Neuronal stem cell (in vitro differentiated cells): ENCODE measurements around the gene HAND2.

ENCODE experiments used
- DNase-seq: peaks from one replicate; pipeline ENCODE4 v3.0.0-alpha.2; 2013; ENCODE audit warnings: low spot score
- H2AFZ ChIP-seq: one replicate; pipeline ENCODE4 v1.6.1; 2013; ENCODE audit warnings: mild to moderate bottlenecking, low read length, inconsistent platforms
- H2AK5ac ChIP-seq: 2 replicates; pipeline ENCODE4 v1.6.1; 2013; ENCODE audit warnings: low read depth, mild to moderate bottlenecking, inconsistent platforms, low read length, moderate library complexity, mixed read lengths
- H2BK120ac ChIP-seq: 2 replicates; pipeline ENCODE4 v1.6.1; 2013; ENCODE audit warnings: low read depth, mild to moderate bottlenecking, inconsistent platforms, low read length, moderate library complexity, mixed read lengths
- H2BK12ac ChIP-seq: one replicate; pipeline ENCODE4 v1.6.1; 2013; ENCODE audit warnings: low read length, inconsistent platforms
- H2BK15ac ChIP-seq: 2 replicates; pipeline ENCODE4 v1.6.1; 2013; ENCODE audit warnings: mild to moderate bottlenecking, low read length, inconsistent platforms, mixed read lengths
- H2BK5ac ChIP-seq: one replicate; pipeline ENCODE4 v1.6.1; 2013; ENCODE audit warnings: inconsistent platforms, mild to moderate bottlenecking, low read length, moderate library complexity
- H3K14ac ChIP-seq: one replicate; pipeline ENCODE4 v1.6.1; 2013; ENCODE audit warnings: low read length, inconsistent platforms
- H3K18ac ChIP-seq: 2 replicates; pipeline ENCODE4 v1.6.1; 2013; ENCODE audit warnings: low read length, inconsistent platforms
- H3K23ac ChIP-seq: 2 replicates; pipeline ENCODE4 v1.6.1; 2013; ENCODE audit warnings: low read depth, mild to moderate bottlenecking, mixed read lengths, low read length, inconsistent platforms; ENCODE audit not compliant: poor library complexity
- H3K27ac ChIP-seq: replicated peaks from 3 replicates; pipeline ENCODE4 v1.5.1; 2013; ENCODE audit warnings: low read length, inconsistent platforms
- H3K27me3 ChIP-seq, 3 experiments: 2 replicates each; pipeline ENCODE4 v1.6.1; 2013; ENCODE audit warnings: low read length in 3 of 3, mild to moderate bottlenecking in 2 of 3, inconsistent platforms in 1 of 3, low read depth in 1 of 3, mixed read lengths in 1 of 3, moderate library complexity in 1 of 3; ENCODE audit not compliant: control insufficient read depth in 3 of 3, insufficient read depth in 3 of 3
- H3K36me3 ChIP-seq, 2 donors: replicated peaks in 1 of 2; 2 replicates each; pipeline ENCODE4 v1.6.1; 2013; ENCODE audit warnings: low read length in 2 of 2; ENCODE audit not compliant: control insufficient read depth in 2 of 2, insufficient read depth in 2 of 2
- H3K4ac ChIP-seq: 2 replicates; pipeline ENCODE4 v1.6.1; 2013; ENCODE audit warnings: inconsistent platforms, mild to moderate bottlenecking, low read length, moderate library complexity
- H3K4me1 ChIP-seq, 2 donors: 1 replicate in 1 of 2; 2 replicates in 1 of 2; pipeline ENCODE4 v1.6.1; 2013; ENCODE audit warnings: low read length in 2 of 2, low read depth in 1 of 2; ENCODE audit not compliant: control insufficient read depth in 2 of 2, insufficient read depth in 1 of 2
- H3K4me2 ChIP-seq: one replicate; pipeline ENCODE4 v1.6.1; 2013; ENCODE audit warnings: mild to moderate bottlenecking, low read length, inconsistent platforms; ENCODE audit not compliant: insufficient read depth, poor library complexity, severe bottlenecking
- H3K4me3 ChIP-seq, 2 donors: 2 replicates each; pipeline ENCODE4 v1.5.1; 2013; ENCODE audit warnings: low read length in 2 of 2, mild to moderate bottlenecking in 2 of 2, inconsistent platforms in 1 of 2, moderate library complexity in 1 of 2
- H3K79me1 ChIP-seq: one replicate; pipeline ENCODE4 v1.6.1; 2013; ENCODE audit warnings: low read depth, mild to moderate bottlenecking, inconsistent platforms, low read length, moderate library complexity
- H3K9ac ChIP-seq: one replicate; pipeline ENCODE4 v1.6.1; 2013; ENCODE audit warnings: mild to moderate bottlenecking, low read depth, low read length, inconsistent platforms; ENCODE audit not compliant: poor library complexity
- H3K9me3 ChIP-seq, 2 donors: replicated peaks in 1 of 2; 2 replicates each; pipeline versions ENCODE3 to v1.6.1; 2013; ENCODE audit warnings: low read length in 2 of 2, mild to moderate bottlenecking in 2 of 2, inconsistent platforms in 1 of 2, low read depth in 1 of 2, mixed read lengths in 1 of 2, moderate library complexity in 1 of 2; ENCODE audit not compliant: control insufficient read depth in 2 of 2, insufficient read depth in 1 of 2
- H4K8ac ChIP-seq: one replicate; pipeline ENCODE4 v1.6.1; 2013; ENCODE audit warnings: low read depth, mild to moderate bottlenecking, inconsistent platforms, low read length, moderate library complexity
- H4K91ac ChIP-seq: one replicate; pipeline ENCODE4 v1.6.1; 2013; ENCODE audit warnings: low read length, low read depth, mild to moderate bottlenecking, inconsistent platforms; ENCODE audit not compliant: poor library complexity
- WGBS, 2 donors: extraction: QIAGEN DNeasy Blood & Tissue Kit; methylation state at CpG; one replicate each; pipeline ENCODE4 v1.1.7; 2013; ENCODE audit warnings: missing lambda C conversion rate in 2 of 2, mixed read lengths in 1 of 2; ENCODE audit not compliant: insufficient read length in 2 of 2, insufficient replicate concordance in 1 of 2; ENCODE audit errors: extremely low coverage in 2 of 2; 5-methylcytosine and 5-hydroxymethylcytosine counted together

The HAND2 gene

DNA sequence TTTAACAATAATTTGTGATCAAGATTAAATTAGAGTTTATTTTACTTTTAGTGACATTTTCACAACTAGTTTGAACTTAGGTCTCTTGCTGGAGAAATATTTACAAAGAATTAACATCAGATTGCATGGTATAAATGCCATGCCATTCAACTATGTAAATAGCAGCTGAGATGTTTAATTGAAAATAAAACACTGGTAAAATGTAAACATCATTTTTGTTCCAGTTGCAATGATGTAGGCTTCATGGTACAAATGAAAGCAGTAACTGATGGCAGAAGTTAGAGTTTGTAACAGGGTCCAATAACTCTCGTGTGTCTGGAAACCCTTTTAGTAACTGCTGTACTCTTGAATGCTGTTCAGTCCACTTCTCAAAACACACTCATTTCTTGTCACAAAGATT is 43.7 kb upstream of the HAND2 start:
- DNase-seq: no peak
- Histone ChIP-seq H3K4me2 (no peak overlapping the region), H2AFZ (no peak overlapping the region), H3K79me1 (no peaks in the 10 kb centered on the region), H4K8ac (no peak overlapping the region), H3K27ac (no peak overlapping the region), H3K9me3 (no peaks in the 10 kb centered on the region), H2BK15ac (no peak overlapping the region), H3K14ac (no peak overlapping the region), H2BK12ac (no peak overlapping the region), H2BK120ac (no peak overlapping the region), H3K4me3 (no peak overlapping the region), H3K4ac (no peak overlapping the region), H3K18ac (no peak overlapping the region), H3K36me3 (no peaks in the 10 kb centered on the region), H3K23ac (no peak overlapping the region), H4K91ac (no peak overlapping the region), H2AK5ac (no peak overlapping the region), H3K9ac (no peak overlapping the region), H2BK5ac (no peak overlapping the region), H3K27me3 (peaks cover 0 to 3% (median 0%) of the 10 kb centered on the region in 3 experiments), H3K4me1 (no peaks in the 10 kb centered on the region)
- WGBS, 2 donors: no CpG with 5 or more reads among the region's 1 CpG

DNA sequence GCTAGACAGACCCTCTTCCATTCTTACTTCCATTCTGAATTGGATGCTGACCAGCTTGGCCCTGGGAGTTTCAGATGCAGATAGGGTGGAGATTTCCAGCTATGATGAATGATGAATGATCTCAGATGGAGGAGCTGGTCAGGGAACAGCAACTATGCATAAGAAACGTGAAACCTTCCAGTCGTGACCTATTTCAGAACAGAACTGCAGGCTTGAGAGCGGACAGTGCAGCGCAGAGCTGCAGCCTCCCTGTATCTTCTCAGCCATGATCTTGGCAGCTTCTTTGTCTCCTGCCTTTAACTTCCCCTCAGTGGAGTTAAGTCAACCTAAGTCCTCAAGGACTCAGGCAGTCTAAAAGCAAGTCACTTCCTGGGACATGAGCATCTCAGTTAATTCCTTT is 43.3 kb upstream of the HAND2 start:
- no peaks in the 10 kb centered on the region for H3K27me3 ChIP-seq
- no peak for DNase-seq
- no peaks in the 10 kb centered on the region for H3K4me1 ChIP-seq
- H4K91ac ChIP-seq: no peak overlapping the region
- no peaks in the 10 kb centered on the region for H3K9me3 ChIP-seq
- H2AFZ ChIP-seq: no peak overlapping the region
- no peak overlapping the region for H3K9ac ChIP-seq
- no peak overlapping the region for H2BK120ac ChIP-seq
- no CpG with 5 or more reads among the region's 4 CpGs for WGBS, 2 donors
- H3K4ac ChIP-seq: no peak overlapping the region
- no peak overlapping the region for H3K4me2 ChIP-seq
- no peak overlapping the region for H4K8ac ChIP-seq
- H2BK12ac ChIP-seq: no peak overlapping the region
- H3K27ac ChIP-seq: no peak overlapping the region
- H3K36me3 ChIP-seq: no peaks in the 10 kb centered on the region
- no peaks in the 10 kb centered on the region for H3K79me1 ChIP-seq
- H3K14ac ChIP-seq: no peak overlapping the region
- no peak overlapping the region for H2BK5ac ChIP-seq
- H3K18ac ChIP-seq: no peak overlapping the region
- no peak overlapping the region for H3K23ac ChIP-seq
- no peak overlapping the region for H3K4me3 ChIP-seq
- H2BK15ac ChIP-seq: no peak overlapping the region
- no peak overlapping the region for H2AK5ac ChIP-seq

DNA sequence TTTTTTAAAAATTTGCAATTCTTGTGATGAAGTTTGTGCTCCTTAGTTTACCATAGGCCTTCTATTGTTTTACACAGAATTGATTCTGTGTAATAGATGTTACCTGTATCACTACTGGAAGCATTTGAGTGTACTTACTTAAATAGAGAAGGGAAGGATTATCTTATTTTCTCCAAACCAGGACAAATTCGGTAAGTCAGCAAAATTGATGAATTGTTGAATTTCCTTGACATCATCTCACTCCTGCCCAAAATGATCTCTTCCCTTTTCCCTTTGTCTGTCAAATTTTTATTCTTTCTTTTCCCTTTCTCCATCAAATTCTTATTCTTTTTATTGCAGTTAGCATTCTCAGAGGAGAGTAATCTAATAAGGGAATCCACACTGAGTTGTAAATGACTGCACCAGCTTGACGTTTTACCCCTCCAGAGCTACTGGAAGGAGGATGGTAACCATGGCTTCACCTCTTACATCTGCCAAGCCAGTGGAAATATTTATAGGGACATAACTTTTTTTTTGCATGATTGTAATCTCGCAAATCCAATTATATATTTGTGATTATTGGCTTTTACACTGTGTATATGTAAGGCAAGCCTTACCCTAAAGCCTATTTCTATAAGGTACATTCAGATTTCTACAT is 42.6 kb upstream of the HAND2 start:
- no peaks in the 10 kb centered on the region for H3K36me3 ChIP-seq
- no peak overlapping the region for H2BK12ac ChIP-seq
- no peak overlapping the region for H3K27ac ChIP-seq
- H3K9ac ChIP-seq: no peak overlapping the region
- H3K18ac ChIP-seq: no peak overlapping the region
- no peak overlapping the region for H2BK5ac ChIP-seq
- no peak overlapping the region for H3K4me2 ChIP-seq
- no peak overlapping the region for H3K4me3 ChIP-seq
- no peak overlapping the region for H3K4ac ChIP-seq
- no peaks in the 10 kb centered on the region for H3K27me3 ChIP-seq
- no peaks in the 10 kb centered on the region for H3K9me3 ChIP-seq
- no peak for DNase-seq
- H3K79me1 ChIP-seq: no peaks in the 10 kb centered on the region
- H3K23ac ChIP-seq: no peak overlapping the region
- no peaks in the 10 kb centered on the region for H3K4me1 ChIP-seq
- no peak overlapping the region for H2AK5ac ChIP-seq
- no peak overlapping the region for H2BK15ac ChIP-seq
- H2AFZ ChIP-seq: no peak overlapping the region
- no peak overlapping the region for H2BK120ac ChIP-seq
- H3K14ac ChIP-seq: no peak overlapping the region
- no peak overlapping the region for H4K8ac ChIP-seq
- no CpG with 5 or more reads among the region's 3 CpGs for WGBS, 2 donors
- no peak overlapping the region for H4K91ac ChIP-seq

DNA sequence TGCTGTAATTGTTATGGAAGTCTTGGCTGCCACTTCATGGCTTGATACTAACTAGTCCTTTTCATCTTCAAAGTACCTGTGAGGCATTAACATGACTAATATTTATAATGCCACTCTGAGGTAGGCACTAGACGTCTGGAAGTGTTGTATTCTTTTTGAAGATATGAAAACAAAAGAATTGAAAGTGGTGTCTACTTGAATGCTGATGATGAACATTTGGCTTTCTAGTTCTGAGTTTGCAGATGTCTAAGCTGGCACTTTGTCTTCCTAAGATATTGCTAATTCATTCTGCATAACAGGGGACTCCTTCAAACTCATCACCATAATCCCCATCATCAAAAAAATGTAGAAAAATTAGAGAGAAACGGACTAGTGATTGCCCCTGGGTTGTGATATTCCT is 41.6 kb upstream of the HAND2 start:
- Histone ChIP-seq H3K18ac (no peak overlapping the region), H4K91ac (no peak overlapping the region), H3K27me3 (no peaks in the 10 kb centered on the region), H2BK15ac (no peak overlapping the region), H3K4me1 (no peaks in the 10 kb centered on the region), H2BK120ac (no peak overlapping the region), H2AFZ (no peak overlapping the region), H3K14ac (no peak overlapping the region), H3K9ac (no peak overlapping the region), H3K23ac (no peak overlapping the region), H3K4me2 (no peak overlapping the region), H3K9me3 (no peaks in the 10 kb centered on the region), H3K4ac (no peak overlapping the region), H3K79me1 (no peaks in the 10 kb centered on the region), H2BK5ac (no peak overlapping the region), H2BK12ac (no peak overlapping the region), H3K27ac (no peak overlapping the region), H3K4me3 (no peak overlapping the region), H3K36me3 (no peaks in the 10 kb centered on the region), H4K8ac (no peak overlapping the region), H2AK5ac (no peak overlapping the region)
- DNase-seq: no peak
- no CpG with 5 or more reads among the region's 2 CpGs for WGBS, 2 donors
